AG10803 (cell line): Measurements from ENCODE around the gene NRXN2.

Source experiments
- DNase-seq: peaks from one replicate; pipeline ENCODE4 v3.0.0; 2010; ENCODE audit warnings: low read depth
- H3K4me3 ChIP-seq: 2 replicates; pipeline ENCODE4 v1.5.1; 2011; ENCODE audit warnings: mild to moderate bottlenecking, low read length, control low read depth
- TF ChIP-seq, protein P1 (sequence below): conservative IDR thresholded peaks from 2 replicates; pipeline ENCODE4 v1.5.1; 2011; ENCODE audit warnings: mild to moderate bottlenecking, low read length, control low read depth, inconsistent platforms

The NRXN2 gene

DNA sequence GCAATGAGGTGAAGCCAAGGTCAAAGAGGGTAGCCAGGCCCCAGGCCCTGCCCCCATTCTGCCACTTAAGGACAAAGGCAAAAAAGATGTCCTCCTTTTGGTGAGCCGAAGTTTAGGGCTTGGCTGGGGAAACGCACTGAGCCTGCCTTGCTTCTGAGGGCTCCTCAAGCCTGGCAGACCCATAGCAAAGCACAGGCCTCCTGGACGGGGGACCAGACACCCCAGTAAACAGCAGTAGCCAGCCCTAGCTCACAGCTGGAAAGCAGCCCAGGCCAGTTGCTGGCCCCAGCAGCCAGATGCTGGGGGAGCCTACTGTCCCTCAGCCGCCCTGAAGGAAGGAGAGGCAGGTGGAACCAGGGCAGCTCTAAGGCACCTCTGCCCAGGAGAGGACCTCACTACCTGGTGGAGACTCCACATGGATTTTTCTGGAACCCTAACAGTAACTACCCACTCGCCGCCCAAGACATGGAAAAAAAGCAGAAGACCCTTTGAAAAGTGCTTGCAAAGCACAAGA lies 40.6 kb upstream of the NRXN2 start:
- no peak for DNase-seq
- no peak overlapping the region for H3K4me3 ChIP-seq
- TF ChIP-seq, protein P1, sequence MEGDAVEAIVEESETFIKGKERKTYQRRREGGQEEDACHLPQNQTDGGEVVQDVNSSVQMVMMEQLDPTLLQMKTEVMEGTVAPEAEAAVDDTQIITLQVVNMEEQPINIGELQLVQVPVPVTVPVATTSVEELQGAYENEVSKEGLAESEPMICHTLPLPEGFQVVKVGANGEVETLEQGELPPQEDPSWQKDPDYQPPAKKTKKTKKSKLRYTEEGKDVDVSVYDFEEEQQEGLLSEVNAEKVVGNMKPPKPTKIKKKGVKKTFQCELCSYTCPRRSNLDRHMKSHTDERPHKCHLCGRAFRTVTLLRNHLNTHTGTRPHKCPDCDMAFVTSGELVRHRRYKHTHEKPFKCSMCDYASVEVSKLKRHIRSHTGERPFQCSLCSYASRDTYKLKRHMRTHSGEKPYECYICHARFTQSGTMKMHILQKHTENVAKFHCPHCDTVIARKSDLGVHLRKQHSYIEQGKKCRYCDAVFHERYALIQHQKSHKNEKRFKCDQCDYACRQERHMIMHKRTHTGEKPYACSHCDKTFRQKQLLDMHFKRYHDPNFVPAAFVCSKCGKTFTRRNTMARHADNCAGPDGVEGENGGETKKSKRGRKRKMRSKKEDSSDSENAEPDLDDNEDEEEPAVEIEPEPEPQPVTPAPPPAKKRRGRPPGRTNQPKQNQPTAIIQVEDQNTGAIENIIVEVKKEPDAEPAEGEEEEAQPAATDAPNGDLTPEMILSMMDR: no peak

DNA sequence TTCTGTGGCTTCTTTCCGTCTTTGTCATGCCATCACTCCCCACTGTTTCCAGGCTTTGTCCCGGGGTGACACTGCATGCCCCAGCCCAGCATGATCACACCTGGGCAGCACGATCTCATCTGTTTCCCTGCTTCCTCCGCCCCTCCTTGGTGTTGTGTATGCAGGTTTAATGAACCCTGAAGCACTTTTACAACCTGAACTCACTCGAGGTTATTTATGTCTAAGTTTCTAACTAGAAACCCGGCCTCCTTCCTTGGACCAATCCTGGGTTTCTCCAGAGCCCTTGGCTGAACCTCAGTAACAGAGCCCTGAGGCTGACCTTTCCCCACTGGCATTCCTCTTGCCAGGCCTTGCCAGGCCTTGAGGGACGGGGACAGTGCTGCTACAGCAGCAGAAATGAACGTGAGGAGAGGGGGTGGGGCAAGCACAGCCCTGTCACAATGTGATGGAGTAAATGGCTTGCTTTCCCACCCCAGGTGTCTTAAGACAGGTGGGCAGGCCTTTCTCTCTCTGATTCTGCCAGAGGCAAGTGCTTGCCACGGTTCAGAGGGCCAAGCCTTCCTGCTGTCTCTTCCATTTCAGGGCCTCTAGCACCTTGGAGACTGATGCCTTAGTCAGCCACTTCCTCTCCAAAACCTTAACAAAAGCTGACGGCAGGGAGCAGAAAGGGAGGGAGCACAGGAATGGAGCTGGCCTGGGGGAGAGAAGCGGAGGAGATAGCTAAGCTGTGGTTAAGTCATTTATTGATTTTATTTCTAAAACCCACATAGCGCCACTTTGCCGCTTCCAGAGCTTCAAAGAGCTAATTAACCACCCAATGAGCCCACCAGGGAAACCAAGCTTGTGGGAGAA lies 39.9 kb upstream of the NRXN2 start:
- no peak overlapping the region for H3K4me3 ChIP-seq
- peak; percentile 33 for DNase-seq
- TF ChIP-seq, protein P1: no peak

DNA sequence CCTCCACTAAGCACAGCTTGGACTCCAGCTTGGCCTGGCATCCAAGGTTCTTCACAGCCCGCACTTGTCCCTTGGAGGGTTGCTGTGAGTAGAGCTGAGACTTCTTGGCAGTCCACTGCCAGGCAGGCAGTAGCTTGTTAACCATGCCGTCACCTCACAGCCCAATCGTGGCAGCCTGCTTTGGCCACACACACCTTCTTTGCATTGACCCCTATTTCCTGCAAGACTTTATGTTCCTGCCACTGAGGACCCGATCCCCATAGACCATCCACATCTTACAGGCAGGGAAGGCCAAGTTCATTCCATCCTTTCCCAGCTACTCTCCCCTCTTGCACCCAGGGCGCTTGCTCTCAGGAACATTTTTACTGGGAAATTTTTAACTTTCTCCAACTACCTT lies 39.3 kb upstream of the NRXN2 start:
- DNase-seq: no peak
- TF ChIP-seq, protein P1: no peak
- no peak overlapping the region for H3K4me3 ChIP-seq

DNA sequence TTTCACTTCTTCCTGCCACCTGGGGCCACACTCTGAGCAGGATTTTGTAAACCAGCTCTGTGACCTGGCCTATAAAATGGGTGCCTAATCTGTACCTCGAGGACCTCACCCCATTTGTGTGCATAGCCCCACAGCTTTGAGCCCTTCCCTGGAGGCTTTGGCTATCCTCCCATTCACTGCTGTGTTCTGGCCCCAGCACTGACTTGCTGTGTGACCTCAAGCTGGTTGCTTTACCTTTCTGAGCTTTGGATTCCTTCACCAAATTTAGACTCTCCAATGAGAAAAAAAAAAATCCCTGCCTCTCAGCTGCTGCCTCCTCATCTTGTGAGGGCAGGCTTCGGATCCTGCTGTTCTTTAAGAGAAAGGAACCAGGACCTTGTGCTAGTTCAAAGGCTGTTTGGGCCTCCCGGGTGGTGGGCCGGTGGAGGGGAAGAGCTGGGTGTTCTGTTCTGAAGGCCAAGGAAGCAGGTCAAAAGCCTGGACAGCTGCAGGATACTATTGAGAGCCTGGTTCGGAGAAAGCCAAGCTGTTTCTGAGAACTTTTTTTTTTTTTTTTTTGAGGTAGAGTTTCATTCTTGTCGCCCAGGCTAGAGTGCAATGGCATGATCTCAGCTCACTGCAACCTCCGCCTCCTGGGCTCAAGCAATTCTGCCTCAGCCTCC lies 37.9 kb upstream of the NRXN2 start:
- no peak for DNase-seq
- no peak overlapping the region for H3K4me3 ChIP-seq
- TF ChIP-seq, protein P1: no peak

DNA sequence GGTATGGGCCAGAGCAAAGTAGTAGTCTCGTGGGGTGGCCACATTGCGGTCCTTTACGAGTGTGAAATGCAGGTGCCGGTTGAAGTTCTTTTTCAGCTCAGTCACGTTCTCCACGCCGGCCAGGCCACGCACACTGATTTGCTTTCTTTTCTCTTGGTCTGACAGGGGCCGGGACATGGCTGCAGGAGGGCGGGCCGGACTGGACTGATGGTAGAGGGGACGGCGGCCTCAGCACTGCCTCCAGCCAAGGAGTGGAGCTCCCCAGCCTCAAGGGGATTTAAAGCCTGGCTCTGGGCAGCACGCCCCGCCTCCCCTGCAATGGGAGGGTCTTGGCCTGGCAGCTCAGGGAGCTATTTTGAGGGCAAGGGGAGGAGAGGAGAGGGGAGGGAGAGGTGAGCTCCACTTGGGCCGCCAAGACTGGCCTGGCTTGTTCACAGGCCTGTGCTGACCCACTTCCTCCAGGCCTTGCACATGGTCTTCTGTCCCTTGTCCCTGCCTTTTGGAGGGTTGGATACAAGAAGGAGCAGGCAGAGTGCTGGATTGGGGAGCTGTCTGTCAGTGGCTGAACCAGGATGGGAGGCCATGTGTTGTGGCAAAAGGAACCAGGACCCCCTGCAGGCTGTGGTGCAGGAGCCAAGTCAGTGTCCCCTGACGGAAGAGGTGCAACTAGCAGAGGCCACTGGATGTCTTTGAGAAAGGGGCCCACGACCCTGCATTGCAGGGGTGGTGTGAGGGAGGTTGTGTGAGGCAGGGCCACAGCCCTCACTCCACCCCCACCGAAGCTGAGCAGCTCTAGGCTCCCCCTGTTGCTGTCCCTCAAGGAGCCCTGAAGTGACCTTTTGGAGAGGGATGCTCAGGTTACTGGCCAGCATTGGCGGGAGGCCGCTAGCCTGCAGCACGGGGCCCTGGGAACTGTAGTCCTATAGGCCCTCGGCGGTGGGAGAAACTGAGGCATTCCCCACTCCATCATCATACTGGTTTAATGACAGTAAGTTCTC lies 37.0 kb upstream of the NRXN2 start, which contains the start of gene PYGM:
TSS of gene PYGM (minus strand) at position 253 of the 998 bp plus-strand sequence. CDS start at position 177, 76 bp downstream.
- TF ChIP-seq, protein P1: no peak

DNA sequence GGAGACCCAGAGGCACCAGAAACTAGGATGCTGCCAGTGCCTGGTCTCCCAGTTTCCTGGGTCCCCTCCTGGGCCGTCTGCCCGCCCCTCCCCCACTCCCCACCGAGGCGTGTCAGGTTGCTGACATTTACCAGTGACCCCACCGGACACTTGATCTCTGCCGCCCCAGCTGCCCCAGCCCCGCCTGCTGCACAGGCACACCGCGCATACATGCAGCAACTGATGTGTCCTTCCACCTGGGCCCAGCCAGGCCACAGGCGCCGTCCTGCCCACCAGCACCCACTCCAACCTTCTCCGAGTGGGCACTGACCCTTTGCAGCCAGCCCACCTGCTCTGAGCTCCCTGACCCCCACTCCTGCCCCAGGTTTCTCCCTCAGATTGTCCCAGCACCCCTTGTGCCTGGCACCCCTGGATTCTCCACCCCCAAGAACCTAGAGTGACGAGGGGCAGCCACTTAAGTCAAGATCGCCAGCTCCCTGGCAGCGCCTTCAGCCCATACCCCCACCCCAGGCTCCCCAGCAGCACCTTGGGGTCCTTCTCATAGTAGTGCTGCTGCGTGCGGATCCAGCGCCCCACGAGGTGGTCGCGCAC lies 36.2 kb upstream of the NRXN2 start:
- no peak overlapping the region for H3K4me3 ChIP-seq
- TF ChIP-seq, protein P1: no peak
- no peak for DNase-seq

More for the DNA sequence above, 37.0 kb upstream of the NRXN2 start, which contains the start of gene PYGM:
- H3K4me3 ChIP-seq: no peak within 1 kb of the TSS
- DNase-seq: no peak
